ENCODE data around the gene WSCD2. TPM values are rescaled to one million over a fixed set of nuclear protein-coding genes. Genes with fewer than 3 reads are reported as not detected.

Gene WSCD2
- polyA plus RNA-seq, 1 donor from 2014 or later = 5.8 TPM

DNA sequence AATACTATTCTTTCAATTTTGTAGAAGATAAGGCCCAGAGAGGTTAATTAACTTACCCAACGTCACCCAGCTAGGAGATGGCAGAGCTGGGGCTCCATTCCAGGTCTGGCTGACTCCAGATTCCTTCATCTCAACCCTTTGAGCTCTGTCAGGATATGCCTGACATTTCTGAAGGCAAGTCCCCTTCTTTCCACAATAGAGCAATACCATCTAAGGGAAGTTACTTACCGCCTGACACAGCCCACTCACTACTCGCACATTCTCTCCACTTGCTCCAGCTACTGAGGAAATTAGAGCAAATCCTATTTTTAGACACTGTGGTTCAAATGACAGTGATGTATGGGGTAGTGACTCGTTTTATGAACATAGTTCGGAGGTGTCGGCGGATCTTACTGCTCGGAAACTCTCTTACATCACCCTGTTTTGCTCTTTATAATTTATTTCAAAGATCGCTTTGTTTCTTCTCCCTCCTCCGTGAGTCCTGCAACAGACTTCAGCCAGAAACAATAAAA, 2.0 kb upstream of the WSCD2 start:
- H3K9me3 ChIP-seq (ENCODE audit: low read length) = no peaks in the 10 kb centered on the region
- H3K79me2 ChIP-seq (replicated peaks; ENCODE audit: insufficient read depth, low read length) = no peaks in the 10 kb centered on the region
- TF ChIP-seq RAD21 (conservative IDR thresholded peaks at IDR 0.05) (no peak), MXI1 (conservative IDR thresholded peaks at IDR 0.05; ENCODE audit: poor library complexity, severe bottlenecking) (no peak), TAF1 (IDR thresholded peaks at IDR 0.05; ENCODE audit: low read depth) (no peak)
- TF ChIP-seq, protein P1, sequence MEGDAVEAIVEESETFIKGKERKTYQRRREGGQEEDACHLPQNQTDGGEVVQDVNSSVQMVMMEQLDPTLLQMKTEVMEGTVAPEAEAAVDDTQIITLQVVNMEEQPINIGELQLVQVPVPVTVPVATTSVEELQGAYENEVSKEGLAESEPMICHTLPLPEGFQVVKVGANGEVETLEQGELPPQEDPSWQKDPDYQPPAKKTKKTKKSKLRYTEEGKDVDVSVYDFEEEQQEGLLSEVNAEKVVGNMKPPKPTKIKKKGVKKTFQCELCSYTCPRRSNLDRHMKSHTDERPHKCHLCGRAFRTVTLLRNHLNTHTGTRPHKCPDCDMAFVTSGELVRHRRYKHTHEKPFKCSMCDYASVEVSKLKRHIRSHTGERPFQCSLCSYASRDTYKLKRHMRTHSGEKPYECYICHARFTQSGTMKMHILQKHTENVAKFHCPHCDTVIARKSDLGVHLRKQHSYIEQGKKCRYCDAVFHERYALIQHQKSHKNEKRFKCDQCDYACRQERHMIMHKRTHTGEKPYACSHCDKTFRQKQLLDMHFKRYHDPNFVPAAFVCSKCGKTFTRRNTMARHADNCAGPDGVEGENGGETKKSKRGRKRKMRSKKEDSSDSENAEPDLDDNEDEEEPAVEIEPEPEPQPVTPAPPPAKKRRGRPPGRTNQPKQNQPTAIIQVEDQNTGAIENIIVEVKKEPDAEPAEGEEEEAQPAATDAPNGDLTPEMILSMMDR (IDR thresholded peaks at IDR 0.05; ENCODE audit: poor library complexity, severe bottlenecking) = no peak
- TF ChIP-seq, protein P2, sequence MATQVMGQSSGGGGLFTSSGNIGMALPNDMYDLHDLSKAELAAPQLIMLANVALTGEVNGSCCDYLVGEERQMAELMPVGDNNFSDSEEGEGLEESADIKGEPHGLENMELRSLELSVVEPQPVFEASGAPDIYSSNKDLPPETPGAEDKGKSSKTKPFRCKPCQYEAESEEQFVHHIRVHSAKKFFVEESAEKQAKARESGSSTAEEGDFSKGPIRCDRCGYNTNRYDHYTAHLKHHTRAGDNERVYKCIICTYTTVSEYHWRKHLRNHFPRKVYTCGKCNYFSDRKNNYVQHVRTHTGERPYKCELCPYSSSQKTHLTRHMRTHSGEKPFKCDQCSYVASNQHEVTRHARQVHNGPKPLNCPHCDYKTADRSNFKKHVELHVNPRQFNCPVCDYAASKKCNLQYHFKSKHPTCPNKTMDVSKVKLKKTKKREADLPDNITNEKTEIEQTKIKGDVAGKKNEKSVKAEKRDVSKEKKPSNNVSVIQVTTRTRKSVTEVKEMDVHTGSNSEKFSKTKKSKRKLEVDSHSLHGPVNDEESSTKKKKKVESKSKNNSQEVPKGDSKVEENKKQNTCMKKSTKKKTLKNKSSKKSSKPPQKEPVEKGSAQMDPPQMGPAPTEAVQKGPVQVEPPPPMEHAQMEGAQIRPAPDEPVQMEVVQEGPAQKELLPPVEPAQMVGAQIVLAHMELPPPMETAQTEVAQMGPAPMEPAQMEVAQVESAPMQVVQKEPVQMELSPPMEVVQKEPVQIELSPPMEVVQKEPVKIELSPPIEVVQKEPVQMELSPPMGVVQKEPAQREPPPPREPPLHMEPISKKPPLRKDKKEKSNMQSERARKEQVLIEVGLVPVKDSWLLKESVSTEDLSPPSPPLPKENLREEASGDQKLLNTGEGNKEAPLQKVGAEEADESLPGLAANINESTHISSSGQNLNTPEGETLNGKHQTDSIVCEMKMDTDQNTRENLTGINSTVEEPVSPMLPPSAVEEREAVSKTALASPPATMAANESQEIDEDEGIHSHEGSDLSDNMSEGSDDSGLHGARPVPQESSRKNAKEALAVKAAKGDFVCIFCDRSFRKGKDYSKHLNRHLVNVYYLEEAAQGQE (IDR thresholded peaks at IDR 0.05; ENCODE audit: borderline replicate concordance) = no peak
- H3K4me3 ChIP-seq (ENCODE audit: low read length) = no peak overlapping the region
- no peak overlapping the region for H3K4me2 ChIP-seq (ENCODE audit: low read length)
- no peaks in the 10 kb centered on the region for H3K27me3 ChIP-seq (ENCODE audit: insufficient read depth, low read depth, low read length)
- no peaks in the 10 kb centered on the region for H3F3A ChIP-seq (ENCODE audit: insufficient read depth, low read length, poor library complexity, severe bottlenecking)
- no peak overlapping the region for H3K27ac ChIP-seq (ENCODE audit: low read length)
- no peak overlapping the region for H3K9ac ChIP-seq (ENCODE audit: low read length)
- H2AFZ ChIP-seq (ENCODE audit: low read depth, low read length) = no peak overlapping the region
- no peaks in the 10 kb centered on the region for H3K9me2 ChIP-seq (ENCODE audit: insufficient read depth, low read length)
- H4K20me1 ChIP-seq (ENCODE audit: insufficient read depth) = no peaks in the 10 kb centered on the region
- H3K36me3 ChIP-seq (ENCODE audit: insufficient read depth, low read length) = no peaks in the 10 kb centered on the region

DNA sequence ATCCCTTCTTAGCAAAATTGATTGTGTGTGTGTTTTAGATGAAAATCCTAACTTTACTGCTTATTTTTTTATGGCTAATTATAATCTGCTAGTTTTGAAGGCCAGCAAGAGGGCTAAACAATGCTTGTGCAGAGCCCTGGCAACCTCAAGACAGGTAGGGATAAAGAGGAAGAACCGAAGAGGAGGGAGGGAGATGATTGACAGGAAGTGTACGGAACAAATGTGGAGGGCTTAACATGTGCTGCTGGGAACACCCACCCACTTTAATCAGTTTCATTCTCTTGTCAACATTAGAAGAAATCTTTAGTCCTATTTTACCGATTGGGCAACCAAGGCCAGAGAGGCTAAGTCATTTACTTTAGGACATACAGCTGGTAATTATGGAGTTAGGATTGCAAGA, 1.4 kb upstream of the WSCD2 start:
- H4K20me1 ChIP-seq (ENCODE audit: insufficient read depth) = no peaks in the 10 kb centered on the region
- no peak overlapping the region for H3K4me2 ChIP-seq (ENCODE audit: low read length)
- no peak overlapping the region for H2AFZ ChIP-seq (ENCODE audit: low read depth, low read length)
- H3K9me3 ChIP-seq (ENCODE audit: low read length) = no peaks in the 10 kb centered on the region
- no peaks in the 10 kb centered on the region for H3K27me3 ChIP-seq (ENCODE audit: insufficient read depth, low read depth, low read length)
- no peaks in the 10 kb centered on the region for H3F3A ChIP-seq (ENCODE audit: insufficient read depth, low read length, poor library complexity, severe bottlenecking)
- no peaks in the 10 kb centered on the region for H3K9me2 ChIP-seq (ENCODE audit: insufficient read depth, low read length)
- no peak overlapping the region for H3K9ac ChIP-seq (ENCODE audit: low read length)
- no peak overlapping the region for H3K4me3 ChIP-seq (ENCODE audit: low read length)
- no peak overlapping the region for H3K27ac ChIP-seq (ENCODE audit: low read length)
- no peaks in the 10 kb centered on the region for H3K36me3 ChIP-seq (ENCODE audit: insufficient read depth, low read length)
- no peaks in the 10 kb centered on the region for H3K79me2 ChIP-seq (replicated peaks; ENCODE audit: insufficient read depth, low read length)
- TF ChIP-seq TAF1 (IDR thresholded peaks at IDR 0.05; ENCODE audit: low read depth) (no peak), POLR2AphosphoS5 (IDR thresholded peaks at IDR 0.05) (no peak), EP300 (conservative IDR thresholded peaks at IDR 0.05; ENCODE audit: poor library complexity, severe bottlenecking) (no peak)
- TF ChIP-seq, protein P1 (IDR thresholded peaks at IDR 0.05; ENCODE audit: poor library complexity, severe bottlenecking) = no peak
- TF ChIP-seq, protein P2 (IDR thresholded peaks at IDR 0.05; ENCODE audit: borderline replicate concordance) = no peak

Measured in neural cell (in vitro differentiated cells).